T follicular helper cell (primary cell): Measurements from ENCODE around the gene AGAP2.
"Not testable (repeated sequence)": the region's sequence is repeated elsewhere in the genome, so short reads cannot be mapped to it uniquely, and the experiment has no call there.

Experiments used
- DNase-seq: peaks from one replicate; pipeline ENCODE4 v3.0.0-alpha.2; 2020; ENCODE audit warnings: low read depth

Gene AGAP2

GRCh38 chr12:57722716-57723629 lies 15.6 kb downstream of the AGAP2 start:
- DNase-seq = no peak

GRCh38 chr12:57721846-57722608 lies 16.5 kb downstream of the AGAP2 start:
- not testable (repeated sequence) for DNase-seq

GRCh38 chr12:57720606-57721595 lies 17.6 kb downstream of the AGAP2 start:
- DNase-seq = no peak

- DNase-seq = no peak
Measured at GRCh38 chr12:57719777-57720605, 18.6 kb downstream of the AGAP2 start.

- DNase-seq = no peak
Measured at GRCh38 chr12:57718641-57719528, 19.7 kb downstream of the AGAP2 start.

GRCh38 chr12:57717846-57718640 lies 20.5 kb downstream of the AGAP2 start:
- DNase-seq = no peak

- no peak for DNase-seq
Measured at GRCh38 chr12:57717131-57717530, 21.4 kb downstream of the AGAP2 start.

GRCh38 chr12:57716305-57716704 lies 22.2 kb downstream of the AGAP2 start:
- DNase-seq = no peak

GRCh38 chr12:57715786-57716185 lies 22.8 kb downstream of the AGAP2 start:
- no peak for DNase-seq

- DNase-seq = not testable (repeated sequence)
Measured at GRCh38 chr12:57715036-57715748, 23.4 kb downstream of the AGAP2 start.

GRCh38 chr12:57713209-57713608 lies 25.3 kb downstream of the AGAP2 start:
- DNase-seq = no peak

- DNase-seq = no peak
Measured at GRCh38 chr12:57712701-57713100, 25.8 kb downstream of the AGAP2 start.

- DNase-seq = no peak
Measured at GRCh38 chr12:57708296-57708695, 30.2 kb downstream of the AGAP2 start.

- no peak for DNase-seq
Measured at GRCh38 chr12:57707250-57707649, 31.3 kb downstream of the AGAP2 start.

- no peak for DNase-seq
Measured at GRCh38 chr12:57700317-57700716, 38.2 kb downstream of the AGAP2 start.

- no peak for DNase-seq
Measured at GRCh38 chr12:57698414-57698813, 40.1 kb downstream of the AGAP2 start.

- DNase-seq = no peak
Measured at GRCh38 chr12:57697076-57697475, 41.5 kb downstream of the AGAP2 start.

GRCh38 chr12:57695770-57696432 lies 42.6 kb downstream of the AGAP2 start:
- DNase-seq = no peak
